Keratinocyte (primary cell): Measurements from ENCODE around the gene DRAP1. TPM values are rescaled to one million over a fixed set of nuclear protein-coding genes. Genes with fewer than 3 reads are reported as not detected.

Experiments
- DNase-seq: peaks from one replicate; pipeline ENCODE4 v3.0.0-alpha.2; 2011; ENCODE audit warnings: low read depth, missing footprints, low spot score
- FAIRE-seq: peaks from 2 replicates; lab custom pipeline; 2011; peaks lifted over from hg19 to GRCh38; lab: Jason Lieb, UNC
- H2AFZ ChIP-seq: 2 replicates; pipeline ENCODE4 v1.6.0; 2012; ENCODE audit warnings: low read length, control low read depth, inconsistent platforms; ENCODE audit not compliant: control insufficient read depth
- H3K27ac ChIP-seq: 2 replicates; pipeline ENCODE4 v1.5.1; 2011; ENCODE audit warnings: low read length; ENCODE audit not compliant: control insufficient read depth, insufficient read depth
- H3K27me3 ChIP-seq: 3 replicates; pipeline ENCODE4 v1.6.0; 2011; ENCODE audit warnings: low read length; ENCODE audit not compliant: control insufficient read depth, insufficient read depth; ENCODE audit errors: extremely low read depth
- H3K36me3 ChIP-seq, 2 experiments: 2 replicates in 1 of 2; 3 replicates in 1 of 2; pipeline ENCODE4 v1.5.1; 2011; ENCODE audit warnings: low read length in 2 of 2, mild to moderate bottlenecking in 1 of 2; ENCODE audit not compliant: control insufficient read depth in 2 of 2, insufficient read depth in 2 of 2; ENCODE audit errors: extremely low read depth in 1 of 2
- H3K4me1 ChIP-seq: 3 replicates; pipeline ENCODE4 v1.5.1; 2011; ENCODE audit warnings: low read length; ENCODE audit not compliant: control insufficient read depth, insufficient read depth; ENCODE audit errors: extremely low read depth
- H3K4me2 ChIP-seq: 3 replicates; pipeline ENCODE4 v1.6.0; 2011; ENCODE audit warnings: low read depth, low read length; ENCODE audit not compliant: control insufficient read depth, insufficient read depth; ENCODE audit errors: extremely low read depth
- H3K4me3 ChIP-seq, 3 experiments: fragments of 200-600 bp in 1 of 3; sonication (generic) in 1 of 3; 2 replicates in 2 of 3; 3 replicates in 1 of 3; pipeline ENCODE4 v1.5.1; 2011 to 2016; ENCODE audit warnings: low read length in 3 of 3, mild to moderate bottlenecking in 3 of 3, control low read depth in 2 of 3, inconsistent platforms in 1 of 3, low read depth in 1 of 3, mixed read lengths in 1 of 3, mixed run types in 1 of 3, moderate library complexity in 1 of 3; ENCODE audit not compliant: control insufficient read depth in 2 of 3, insufficient read depth in 2 of 3; ENCODE audit errors: extremely low read depth in 1 of 3
- H3K79me2 ChIP-seq: 2 replicates; pipeline ENCODE4 v1.6.0; 2012; ENCODE audit warnings: low read length; ENCODE audit not compliant: control insufficient read depth, insufficient read depth
- H3K9ac ChIP-seq: 3 replicates; pipeline ENCODE4 v1.6.0; 2011; ENCODE audit warnings: low read length; ENCODE audit not compliant: control insufficient read depth, insufficient read depth; ENCODE audit errors: extremely low read depth
- H3K9me1 ChIP-seq: 3 replicates; pipeline ENCODE4 v1.6.0; 2011; ENCODE audit warnings: low read length; ENCODE audit not compliant: control insufficient read depth, insufficient read depth; ENCODE audit errors: extremely low read depth
- H3K9me3 ChIP-seq: 2 replicates; pipeline ENCODE4 v1.5.1; 2012; ENCODE audit warnings: low read depth, low read length; ENCODE audit not compliant: control insufficient read depth
- H4K20me1 ChIP-seq: 3 replicates; pipeline ENCODE4 v1.6.0; 2011; ENCODE audit warnings: low read length; ENCODE audit not compliant: control insufficient read depth, insufficient read depth; ENCODE audit errors: extremely low read depth
- EZH2 ChIP-seq: IDR thresholded peaks from one replicate; pipeline ENCODE4 v1.6.1; 2012; ENCODE audit warnings: inconsistent platforms, mild to moderate bottlenecking, low read length, moderate library complexity
- dilution Hi-C: fragments of 300-500 bp; cut with MboI; formaldehyde crosslinking; loops from one replicate; pipeline ENCODE4 v1.7.0; 2020; ENCODE audit warnings: low sequenced_read_pairs; ENCODE audit not compliant: extremely low pct_ligation_motif_present
- polyA plus RNA-seq, 5 experiments: library from polyadenylated mRNA; depleted of rRNA in 3 of 5; stranded (reverse) in 3 of 5; stranded (forward) in 1 of 5; unstranded in 1 of 5; fragments of >200 nt; gene quantifications; 1 replicate in 1 of 5; 2 replicates in 3 of 5; 3 replicates in 1 of 5; pipeline versions ENCODE4 v1.2.1 to v1.2.3, GENCODE V29; 2011 to 2012; ENCODE audit warnings: missing spikeins in 2 of 5, low read depth in 1 of 5, low replicate concordance in 1 of 5
- TF ChIP-seq, protein P1 (sequence below), 3 experiments: IDR thresholded peaks in 1 of 3; conservative IDR thresholded peaks in 1 of 3; optimal IDR thresholded peaks in 1 of 3; 2 replicates in 2 of 3; 3 replicates in 1 of 3; pipeline versions ENCODE3 to v1.5.1; 2011; ENCODE audit warnings: low read length in 3 of 3, mild to moderate bottlenecking in 3 of 3, moderate library complexity in 2 of 3, control low read depth in 1 of 3, inconsistent platforms in 1 of 3; ENCODE audit not compliant: insufficient read depth in 2 of 3; ENCODE audit errors: extremely low read depth in 1 of 3

The DRAP1 gene
- polyA plus RNA-seq, 1 donor (not counting 4 experiments of a cell fraction or from before 2014, with no cell fraction given) = 135 TPM

DNA sequence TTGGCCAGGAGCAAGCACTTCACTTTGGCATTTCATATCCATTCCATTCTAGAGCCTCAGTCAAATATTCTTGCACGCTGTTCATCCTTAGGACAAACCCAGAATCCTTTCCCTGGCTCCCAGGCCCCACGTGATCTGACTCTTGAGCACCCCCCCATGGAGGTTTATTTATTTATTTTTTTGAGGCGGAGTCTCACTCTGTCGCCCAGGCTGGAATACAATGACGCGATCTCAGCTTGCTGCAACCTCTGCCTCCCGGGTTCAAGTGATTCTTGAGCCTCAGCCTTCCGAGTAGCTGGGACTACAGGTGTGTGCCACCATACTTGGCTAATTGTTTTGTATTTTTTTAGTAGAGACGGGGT, 13.3 kb downstream of the DRAP1 start:
- FAIRE-seq (no peak), DNase-seq (no peak)
- H3K79me2 ChIP-seq = no peaks in the 10 kb centered on the region
- no peaks in the 10 kb centered on the region for H3K9me3 ChIP-seq
- H2AFZ ChIP-seq = no peak overlapping the region
- no peaks in the 10 kb centered on the region for H3K9me1 ChIP-seq
- dilution Hi-C loops = no loop called here
- TF ChIP-seq, protein P1, sequence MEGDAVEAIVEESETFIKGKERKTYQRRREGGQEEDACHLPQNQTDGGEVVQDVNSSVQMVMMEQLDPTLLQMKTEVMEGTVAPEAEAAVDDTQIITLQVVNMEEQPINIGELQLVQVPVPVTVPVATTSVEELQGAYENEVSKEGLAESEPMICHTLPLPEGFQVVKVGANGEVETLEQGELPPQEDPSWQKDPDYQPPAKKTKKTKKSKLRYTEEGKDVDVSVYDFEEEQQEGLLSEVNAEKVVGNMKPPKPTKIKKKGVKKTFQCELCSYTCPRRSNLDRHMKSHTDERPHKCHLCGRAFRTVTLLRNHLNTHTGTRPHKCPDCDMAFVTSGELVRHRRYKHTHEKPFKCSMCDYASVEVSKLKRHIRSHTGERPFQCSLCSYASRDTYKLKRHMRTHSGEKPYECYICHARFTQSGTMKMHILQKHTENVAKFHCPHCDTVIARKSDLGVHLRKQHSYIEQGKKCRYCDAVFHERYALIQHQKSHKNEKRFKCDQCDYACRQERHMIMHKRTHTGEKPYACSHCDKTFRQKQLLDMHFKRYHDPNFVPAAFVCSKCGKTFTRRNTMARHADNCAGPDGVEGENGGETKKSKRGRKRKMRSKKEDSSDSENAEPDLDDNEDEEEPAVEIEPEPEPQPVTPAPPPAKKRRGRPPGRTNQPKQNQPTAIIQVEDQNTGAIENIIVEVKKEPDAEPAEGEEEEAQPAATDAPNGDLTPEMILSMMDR (optimal IDR thresholded peaks at IDR 0.05 in 1 of 3, IDR thresholded peaks at IDR 0.05 in 1 of 3, conservative IDR thresholded peaks at IDR 0.05 in 1 of 3; ENCODE audit: extremely low read depth in 1 of 3, insufficient read depth in 2 of 3, low read length in 3 of 3) = no peak
- no peak for TF ChIP-seq EZH2
- no peaks in the 10 kb centered on the region for H3K36me3 ChIP-seq
- H3K4me3 ChIP-seq = no peak overlapping the region
- no peak overlapping the region for H3K4me2 ChIP-seq
- H3K27me3 ChIP-seq = no peaks in the 10 kb centered on the region
- H3K27ac ChIP-seq = no peak overlapping the region
- no peaks in the 10 kb centered on the region for H4K20me1 ChIP-seq
- no peak overlapping the region for H3K9ac ChIP-seq
- no peaks in the 10 kb centered on the region for H3K4me1 ChIP-seq

DNA sequence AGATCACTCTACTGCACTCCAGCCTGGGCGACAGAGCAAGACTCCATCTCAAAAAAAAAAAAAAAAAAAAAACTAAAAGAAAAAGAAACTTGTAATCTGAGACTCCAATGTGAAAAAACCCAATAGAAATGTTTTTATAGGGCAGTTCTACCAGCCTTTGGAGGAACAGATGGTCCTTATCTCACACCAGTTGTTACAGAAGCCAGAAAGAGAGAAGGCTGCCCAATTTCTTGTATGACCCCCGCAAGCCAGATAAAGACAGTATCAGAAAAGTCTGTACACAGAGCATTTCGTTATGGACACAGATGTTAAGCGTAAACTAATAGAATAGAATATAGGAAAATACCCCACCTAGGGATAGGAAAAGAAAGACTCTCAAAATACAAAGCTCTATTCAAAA, 14.8 kb downstream of the DRAP1 start:
- Histone ChIP-seq H2AFZ (no peak overlapping the region), H3K79me2 (no peaks in the 10 kb centered on the region), H3K9ac (no peak overlapping the region), H4K20me1 (no peaks in the 10 kb centered on the region), H3K27me3 (no peaks in the 10 kb centered on the region), H3K4me3 (no peak overlapping the region), H3K4me1 (no peaks in the 10 kb centered on the region), H3K27ac (no peak overlapping the region), H3K9me3 (no peaks in the 10 kb centered on the region), H3K36me3 (no peaks in the 10 kb centered on the region), H3K4me2 (no peak overlapping the region), H3K9me1 (no peaks in the 10 kb centered on the region)
- FAIRE-seq (no peak), DNase-seq (no peak)
- dilution Hi-C loops = no loop called here
- TF ChIP-seq, protein P1 (optimal IDR thresholded peaks at IDR 0.05 in 1 of 3, IDR thresholded peaks at IDR 0.05 in 1 of 3, conservative IDR thresholded peaks at IDR 0.05 in 1 of 3; ENCODE audit: extremely low read depth in 1 of 3, insufficient read depth in 2 of 3, low read length in 3 of 3) = no peak
- TF ChIP-seq EZH2 = no peak
